HepG2 (cell line): ENCODE data around the gene SIAE.

Experiments
- CEBPZ ChIP-seq: IDR thresholded peaks from 2 replicates; pipeline ENCODE4 v1.6.1; 2012; ENCODE audit warnings: low read length, improper control_type of control experiment
- CHD4 ChIP-seq: fragments of 200-600 bp; sonication (generic); IDR thresholded peaks from 2 replicates; pipeline ENCODE4 v1.7.0; 2017; ENCODE audit warnings: mild to moderate bottlenecking, low read length, borderline replicate concordance
- CTCF ChIP-seq: sonication (generic); formaldehyde crosslinking; IDR thresholded peaks from 2 replicates; pipeline ENCODE4 v1.5.0; 2020; ENCODE audit warnings: mild to moderate bottlenecking, missing genetic modification reagents, moderate library complexity
- NCOR1 ChIP-seq: fragments of 200-600 bp; sonication (generic); IDR thresholded peaks from 2 replicates; pipeline ENCODE4 v1.7.0; 2017; ENCODE audit warnings: antibody characterized with exemption, low read length, borderline replicate concordance
- NR2F6 ChIP-seq, 2 experiments: IDR thresholded peaks; 2 replicates each; pipeline ENCODE4 v1.6.1; 2016; ENCODE audit warnings: antibody characterized with exemption in 1 of 2, mild to moderate bottlenecking in 1 of 2
- PBX2 ChIP-seq: IDR thresholded peaks from 2 replicates; pipeline ENCODE4 v1.6.1; 2016; ENCODE audit warnings: control low read depth
- ZNF337 ChIP-seq: sonication (generic); formaldehyde crosslinking; IDR thresholded peaks from 2 replicates; pipeline ENCODE4 v1.5.1; 2020; ENCODE audit warnings: missing genetic modification reagents, low read depth, mild to moderate bottlenecking, borderline replicate concordance

GRCh38 chr11:124583781-124584180 lies 89.8 kb downstream of the SIAE start:
- TF ChIP-seq CEBPZ = no peak
- TF ChIP-seq CTCF (CRISPR knock-in tag) = no peak
- TF ChIP-seq PBX2 = no peak
- no peak for TF ChIP-seq NR2F6 (IDR thresholded peaks at IDR 0.05)
- no peak for TF ChIP-seq NR2F6 (CRISPR knock-in tag; IDR thresholded peaks at IDR 0.05)
- no peak for TF ChIP-seq NCOR1
- TF ChIP-seq ZNF337 (CRISPR knock-in tag) = no peak
- no peak for TF ChIP-seq CHD4
